ENCODE results near the gene NTRK3.

Gene NTRK3

GRCh38 chr15:88021601-88022000 lies 234.9 kb downstream of the NTRK3 start:
- no peak for DNase-seq

- no peak for DNase-seq
Measured at GRCh38 chr15:88020806-88021205, 235.7 kb downstream of the NTRK3 start.

DNA sequence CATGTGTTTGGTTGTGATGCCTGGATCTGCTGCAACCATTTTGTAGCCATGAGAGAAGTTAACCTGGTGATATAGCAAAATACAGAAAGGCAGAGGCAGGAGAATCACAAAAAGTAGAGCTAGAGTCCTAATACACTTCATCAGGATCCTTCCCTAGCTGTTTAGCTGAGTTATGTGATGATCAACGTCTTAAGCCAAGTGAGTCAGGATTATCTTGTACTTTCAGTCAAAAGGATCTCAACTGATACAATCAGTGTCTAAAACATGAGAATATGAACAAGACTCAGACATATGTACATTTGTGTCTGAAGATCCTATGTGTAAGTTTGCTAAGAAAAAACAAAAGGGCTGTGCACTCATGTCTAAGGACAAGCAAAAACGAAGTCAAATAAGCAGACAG lies 236.9 kb downstream of the NTRK3 start:
- no peak for DNase-seq

- peak in 1 of 3 experiments; percentile 41 for DNase-seq
Measured at GRCh38 chr15:88018869-88019641, 237.5 kb downstream of the NTRK3 start.

DNA sequence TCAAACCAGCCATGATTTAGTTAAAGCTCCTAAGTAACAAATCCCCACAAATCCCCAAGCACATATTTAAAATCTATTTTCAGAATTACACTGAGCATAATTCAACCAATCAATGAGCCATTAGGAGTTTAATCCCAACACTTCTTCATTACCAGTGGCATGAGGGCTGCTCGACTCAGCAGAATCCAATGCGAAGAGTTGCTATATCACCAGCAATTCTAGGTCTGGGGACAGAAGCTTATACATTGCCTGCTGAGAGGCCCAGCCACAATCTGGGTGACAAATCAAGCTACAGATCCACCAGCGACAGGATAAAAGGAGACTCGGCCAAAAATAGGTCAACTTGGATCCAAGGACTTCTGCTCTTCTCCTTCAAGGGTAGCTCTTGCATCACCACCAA lies 238.8 kb downstream of the NTRK3 start:
- no peak for DNase-seq

DNA sequence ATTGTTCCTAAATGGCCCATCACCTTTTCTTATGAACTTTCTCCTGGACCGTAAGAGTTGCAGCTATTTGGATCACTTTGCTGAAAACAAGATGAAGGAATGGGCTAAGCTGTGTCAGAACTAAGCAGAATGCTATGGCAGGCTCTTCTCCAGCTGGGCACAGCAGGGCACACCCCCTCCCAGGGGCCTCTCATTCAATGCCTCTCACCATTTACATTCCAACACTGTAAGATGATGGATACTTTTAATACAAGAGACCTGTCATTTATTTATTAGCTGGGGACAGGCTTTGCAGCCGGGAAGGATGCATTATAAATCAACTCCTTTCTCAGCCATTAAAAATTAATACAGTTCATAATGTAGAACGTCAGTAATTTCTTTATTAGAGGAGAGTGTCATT lies 240.1 kb downstream of the NTRK3 start:
- DNase-seq, result no peak

DNA sequence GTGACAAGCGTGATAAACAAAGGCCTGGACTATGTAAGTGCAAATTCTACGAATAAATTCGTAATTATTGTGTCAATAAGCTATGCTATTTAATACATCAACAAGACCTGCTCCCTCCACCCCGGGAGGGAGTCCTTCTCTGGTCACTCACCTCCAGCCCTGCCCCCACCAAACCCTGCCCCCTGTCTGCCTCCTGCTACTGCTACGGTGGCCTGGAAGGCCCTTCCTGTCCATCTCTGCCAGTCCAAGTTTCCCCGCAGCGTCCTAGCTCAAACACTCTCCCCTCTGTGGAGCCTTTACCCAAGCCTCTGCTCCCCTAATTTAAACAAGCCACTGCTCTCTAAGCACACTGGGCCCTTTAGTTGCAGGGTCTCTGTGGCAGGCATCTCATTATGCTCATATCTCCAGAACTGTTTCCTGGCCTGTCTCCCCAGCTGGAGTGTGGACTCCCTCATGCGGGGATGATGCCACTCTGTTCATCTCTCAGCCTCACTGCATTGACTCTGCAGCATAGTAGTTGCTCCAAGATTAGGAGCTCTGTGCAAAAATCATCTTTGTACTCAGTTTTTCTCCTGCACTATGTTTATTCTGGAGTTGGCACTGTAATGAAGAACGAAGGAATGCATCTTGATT lies 241.2 kb downstream of the NTRK3 start:
- no peak for DNase-seq

DNA sequence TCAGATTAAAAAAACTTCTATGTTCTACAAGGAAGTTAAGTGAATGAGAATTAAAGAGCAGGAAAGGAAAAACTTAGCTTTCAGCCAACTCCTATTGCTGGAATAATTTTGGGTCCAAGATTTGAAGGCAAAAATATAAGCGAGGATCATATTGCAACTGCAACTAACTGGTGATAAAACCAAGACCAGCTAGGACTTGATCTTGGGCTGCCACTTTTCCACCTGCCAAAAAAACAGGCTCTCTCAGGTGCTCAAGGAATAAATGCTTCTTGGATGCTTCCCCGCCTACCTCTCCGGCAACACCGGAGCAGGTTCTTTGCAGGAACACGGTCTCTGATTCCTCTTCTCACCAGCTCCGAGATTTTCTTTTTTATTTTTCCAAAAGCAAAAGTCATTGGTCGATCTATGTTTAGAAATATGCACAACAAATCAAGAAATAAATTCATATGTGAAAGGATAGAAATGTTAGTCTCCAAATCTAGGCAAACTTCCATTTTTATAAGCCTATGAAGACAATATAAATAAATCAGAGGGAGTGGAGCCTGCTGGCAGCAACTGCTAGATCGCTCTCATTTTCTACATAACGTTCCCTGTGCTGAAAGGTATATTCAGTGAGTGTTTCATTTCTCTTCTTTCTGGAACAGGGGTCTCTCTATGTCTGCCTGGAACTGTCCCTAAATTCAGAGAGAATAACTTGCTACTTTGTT lies 241.9 kb downstream of the NTRK3 start:
- no peak for DNase-seq

- DNase-seq, result no peak
Measured at GRCh38 chr15:88013111-88013510, 243.4 kb downstream of the NTRK3 start.

GRCh38 chr15:88012688-88013087 lies 243.9 kb downstream of the NTRK3 start:
- no peak for DNase-seq

DNA sequence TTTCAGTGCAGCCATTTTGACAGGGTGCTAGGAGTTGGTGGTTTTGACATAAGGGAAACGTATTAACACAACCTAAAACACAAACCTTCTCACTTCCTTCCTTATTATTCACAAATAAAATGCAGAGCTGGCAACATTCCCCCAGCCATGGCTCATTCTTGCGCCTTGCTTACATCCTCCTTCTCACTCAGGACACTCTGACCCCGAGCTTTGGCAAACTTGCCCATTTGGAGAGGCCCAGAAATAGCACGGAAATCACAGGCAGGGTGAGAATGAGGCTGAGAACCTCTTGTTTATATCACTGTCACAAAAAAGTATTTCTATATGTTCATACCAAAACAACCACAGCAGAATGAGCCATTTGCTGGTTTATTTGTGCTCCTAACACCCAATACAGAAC lies 244.3 kb downstream of the NTRK3 start:
- DNase-seq, result no peak

GRCh38 chr15:88011533-88011932 lies 245.0 kb downstream of the NTRK3 start:
- DNase-seq, result no peak

DNA sequence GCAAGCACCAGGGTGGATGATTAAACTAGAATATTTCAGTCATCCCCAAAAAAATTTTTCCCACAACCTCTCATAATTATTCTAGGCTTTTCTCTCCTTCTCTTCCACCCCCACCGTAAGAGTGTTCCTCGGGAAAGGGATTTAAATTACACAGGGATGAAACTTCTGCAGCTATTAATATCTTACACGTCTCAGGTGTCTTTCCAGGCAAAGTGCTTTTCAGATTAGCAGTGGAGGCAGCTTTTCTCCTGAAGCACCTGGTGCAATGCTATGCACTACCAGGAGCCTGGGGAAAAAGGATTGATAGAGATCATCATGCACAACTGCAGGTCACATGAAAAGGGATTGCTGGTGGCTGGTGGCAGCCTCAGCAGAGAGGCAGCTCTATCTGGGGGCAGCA lies 250.4 kb downstream of the NTRK3 start:
- DNase-seq, result peak in 1 of 3 experiments; percentile 13

DNA sequence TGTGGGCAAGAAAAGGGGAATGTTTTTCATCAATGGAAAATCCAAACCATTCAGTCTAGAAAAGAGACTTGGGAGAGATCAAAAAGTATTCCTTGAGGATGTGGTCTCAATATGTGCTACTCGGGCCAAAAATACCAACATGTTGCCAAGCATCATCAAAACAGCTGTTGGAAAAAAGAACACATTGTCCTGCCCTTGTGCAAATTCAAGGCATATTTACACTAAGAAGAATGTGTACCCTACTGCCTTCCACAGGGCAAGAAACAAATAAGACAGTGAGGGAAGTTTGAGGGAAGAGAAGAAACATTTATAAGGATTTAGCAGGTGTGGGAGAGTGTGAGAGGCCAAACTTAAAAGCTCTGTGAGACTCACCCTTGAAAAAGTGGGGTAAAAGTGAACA lies 252.1 kb downstream of the NTRK3 start:
- DNase-seq, result no peak

GRCh38 chr15:88003541-88004327 lies 252.8 kb downstream of the NTRK3 start:
- DNase-seq, result peak in 1 of 3 experiments; percentile 52

DNA sequence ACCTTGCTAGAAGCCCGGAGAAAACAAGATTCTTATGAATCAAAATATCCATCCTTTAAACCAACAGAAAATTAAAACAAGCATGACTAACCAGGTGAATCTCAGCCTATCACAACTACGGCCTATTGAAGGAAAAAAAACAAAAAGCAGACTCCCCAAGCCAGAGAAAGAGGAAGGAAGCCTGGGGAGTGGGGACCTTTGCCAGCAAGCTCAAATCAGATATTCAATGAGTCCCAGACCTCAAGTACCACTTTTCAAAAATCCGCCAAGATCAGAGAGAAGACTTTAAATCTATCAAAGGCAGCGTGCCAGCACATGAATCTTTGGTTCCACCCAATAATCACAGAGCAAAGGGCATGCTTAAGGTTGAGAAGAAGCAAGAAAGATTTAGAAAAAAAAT lies 253.8 kb downstream of the NTRK3 start:
- no peak for DNase-seq

DNA sequence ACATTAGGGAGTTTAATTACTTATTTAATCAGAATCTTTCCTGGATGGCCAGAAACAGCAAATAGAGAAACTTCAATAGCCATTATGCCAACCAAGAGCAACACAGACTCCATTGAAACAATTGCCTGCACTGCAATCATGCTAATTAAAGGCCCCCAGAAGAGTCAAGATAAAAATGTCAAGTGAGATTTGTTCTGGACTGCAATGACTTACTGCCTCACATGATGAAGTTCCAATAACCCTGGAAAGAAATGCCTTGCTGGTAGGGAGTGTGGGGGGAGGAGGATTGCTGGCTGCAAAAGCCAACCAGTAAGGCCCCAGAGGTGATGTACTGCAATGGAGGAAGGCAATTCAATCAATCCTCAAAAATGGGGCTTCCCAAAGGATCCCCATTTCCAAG lies 257.9 kb downstream of the NTRK3 start:
- no peak for DNase-seq

- peak in 1 of 3 experiments; percentile 26 for DNase-seq
Measured at GRCh38 chr15:87986776-87987175, 269.8 kb downstream of the NTRK3 start.

- DNase-seq, result no peak
Measured at GRCh38 chr15:87985451-87985850, 271.1 kb downstream of the NTRK3 start.

- no peak for DNase-seq
Measured at GRCh38 chr15:87981969-87982368, 274.6 kb downstream of the NTRK3 start.

DNA sequence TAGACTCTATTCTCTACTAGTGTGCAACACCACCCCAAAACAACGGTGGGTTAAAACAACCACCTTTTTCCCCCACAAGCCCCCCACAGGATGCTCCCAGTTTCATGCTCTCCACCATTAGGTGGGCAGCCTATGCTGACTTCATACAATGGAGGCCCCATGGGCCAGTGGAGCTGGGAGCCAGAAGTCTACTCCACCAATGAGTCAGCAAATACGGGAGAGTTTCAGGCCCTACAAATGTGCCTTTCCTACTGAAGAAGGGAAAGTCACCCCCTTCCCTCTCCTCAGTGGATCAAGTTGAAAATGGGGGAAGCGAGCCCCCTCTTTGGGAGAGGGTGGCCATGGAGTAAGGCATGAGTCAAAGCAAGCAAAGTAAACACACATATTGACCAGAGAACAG lies 278.6 kb downstream of the NTRK3 start:
- no peak for DNase-seq

- DNase-seq, result no peak
Measured at GRCh38 chr15:87976552-87976951, 280.0 kb downstream of the NTRK3 start.

All from NCI-H1417 (cell line).